ENCODE measurements around the gene AKAP14. TPM values are rescaled to one million over a fixed set of nuclear protein-coding genes. Genes with fewer than 3 reads are reported as not detected.

The AKAP14 gene
- total and polyA plus RNA-seq, 11 donors = not detected

GRCh38 chrX:119935215-119935874, 39.7 kb downstream of the AKAP14 start:
- H3K27ac ChIP-seq = no peak overlapping the region
- 88 to 97% (median 93%) methylated on average over 3 of the region's 3 CpGs for WGBS, 4 donors
- no peaks in the 10 kb centered on the region for H3K4me1 ChIP-seq
- DNase-seq (no peak), ATAC-seq (no peak)
- no peaks in the 10 kb centered on the region for H3K27me3 ChIP-seq
- intact Hi-C loops (cut with DNase I) = no loop called here
- peaks cover 0 to 84% (median 46%) of the 10 kb centered on the region in 9 donors for H3K36me3 ChIP-seq
- H3K4me3 ChIP-seq = no peak overlapping the region
- TF ChIP-seq POLR2A (IDR thresholded peaks at IDR 0.05) = no peak
- no peak for TF ChIP-seq CTCF (IDR thresholded peaks at IDR 0.05)
- no peaks in the 10 kb centered on the region for H3K9me3 ChIP-seq

GRCh38 chrX:119941336-119941735, 45.6 kb downstream of the AKAP14 start:
- TF ChIP-seq POLR2A (IDR thresholded peaks at IDR 0.05) (no peak), CTCF (IDR thresholded peaks at IDR 0.05) (no peak)
- no peak overlapping the region for H3K27ac ChIP-seq
- H3K27me3 ChIP-seq = no peaks in the 10 kb centered on the region
- ATAC-seq (no peak), DNase-seq (no peak)
- intact Hi-C loops (cut with DNase I) = loop anchor here in 2 of 10 donors (10.0 kb wide), 1 partner anchor 67 kb away; the partner anchor contains the start of genes NDUFA1 (in 2 of the 2) and RNF113A (in 2 of the 2)
- H3K4me1 ChIP-seq = peaks cover 0 to 15% (median 7%) of the 10 kb centered on the region in 12 donors
- peaks cover 0 to 26% (median 5%) of the 10 kb centered on the region in 9 donors for H3K36me3 ChIP-seq
- peaks cover 0 to 4% (median 0%) of the 10 kb centered on the region in 12 donors for H3K9me3 ChIP-seq
- peak overlapping the region in 1 of 12 donors; percentile 71 for H3K4me3 ChIP-seq

GRCh38 chrX:119942173-119942819, 46.6 kb downstream of the AKAP14 start:
- Histone ChIP-seq H3K9me3 (peaks cover 0 to 4% (median 0%) of the 10 kb centered on the region in 12 donors), H3K4me1 (peaks cover 0 to 15% (median 7%) of the 10 kb centered on the region in 12 donors), H3K4me3 (peak overlapping the region in 11 of 12 donors; percentile 63 to 96 (median 79)), H3K27me3 (peaks cover 0 to 4% (median 0%) of the 10 kb centered on the region in 9 donors), H3K36me3 (peaks cover 0 to 16% (median 2%) of the 10 kb centered on the region in 9 donors), H3K27ac (peak overlapping the region in 6 of 12 donors; percentile 88 to 91 (median 88))
- intact Hi-C loops (cut with DNase I) = loop anchor here in 2 of 10 donors (10.0 kb wide), 1 partner anchor 67 kb away; the partner anchor contains the start of genes NDUFA1 (in 2 of the 2) and RNF113A (in 2 of the 2)
- 50 to 59% (median 52%) methylated on average over 13 of the region's 13 CpGs for WGBS, 4 donors
- DNase-seq = no peak
- ATAC-seq = no peak
- TF ChIP-seq POLR2A (IDR thresholded peaks at IDR 0.05) = no peak
- no peak for TF ChIP-seq CTCF (IDR thresholded peaks at IDR 0.05)

DNA sequence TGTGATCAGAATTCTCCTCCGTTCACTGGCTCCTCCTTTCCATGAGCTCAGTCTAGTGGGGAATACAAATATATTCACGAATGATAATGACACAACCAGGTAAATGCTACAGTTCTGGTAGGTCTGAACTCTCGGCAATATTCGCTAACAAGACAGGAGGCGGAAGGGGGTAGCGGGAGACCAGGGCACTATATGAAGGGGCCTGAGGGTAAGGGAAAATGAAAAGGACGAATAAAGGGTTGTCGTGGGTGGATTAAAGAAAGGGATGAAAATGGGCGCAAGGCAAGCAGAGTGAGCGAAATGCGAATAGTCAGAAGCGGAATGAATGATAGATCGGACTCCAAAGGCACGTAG, 47.1 kb downstream of the AKAP14 start:
- H3K36me3 ChIP-seq = peaks cover 0 to 11% (median 0%) of the 10 kb centered on the region in 9 donors
- TF ChIP-seq CTCF (IDR thresholded peaks at IDR 0.05) (no peak), POLR2A (IDR thresholded peaks at IDR 0.05) (no peak)
- peaks cover 0 to 4% (median 0%) of the 10 kb centered on the region in 9 donors for H3K27me3 ChIP-seq
- intact Hi-C loops (cut with DNase I) = loop anchor here in 2 of 10 donors (10.0 kb wide), 1 partner anchor 68 kb away; the partner anchor contains the start of genes NDUFA1 (in 2 of the 2) and RNF113A (in 2 of the 2)
- ATAC-seq (peak in 2 of 4 donors; percentile 18 to 28), DNase-seq (no peak)
- peaks cover 0 to 4% (median 0%) of the 10 kb centered on the region in 12 donors for H3K9me3 ChIP-seq
- H3K27ac ChIP-seq = peak overlapping the region; percentile 58 to 91 (median 88)
- H3K4me1 ChIP-seq = peaks cover 0 to 15% (median 7%) of the 10 kb centered on the region in 12 donors
- H3K4me3 ChIP-seq = peak overlapping the region; percentile 63 to 96 (median 77)
- WGBS, 4 donors = 0 to 28% (median 13%) methylated on average over 14 of the region's 14 CpGs
